ENCODE measurements around the gene OR4Q2. TPM values are rescaled to one million over a fixed set of nuclear protein-coding genes. Genes with fewer than 3 reads are reported as not detected.

The OR4Q2 gene
- total RNA-seq, 3 donors from 2014 or later (not counting 1 experiment from before 2014, with no cell fraction given): not detected

- WGBS (ENCODE audit: insufficient coverage): 61% methylated on average over 2 of the region's 2 CpGs
- intact Hi-C loops (cut with micrococcal nuclease): no loop called here
- no peak overlapping the region for H3K27ac Mint-ChIP-seq
Measured at GRCh38 chr14:19993438-19993837, 8.5 kb upstream of the OR4Q2 start.

GRCh38 chr14:20002319-20002718 is 356 bp downstream of the OR4Q2 start:
- no peaks in the 10 kb centered on the region for H3K27me3 ChIP-seq (ENCODE audit: control insufficient read depth, insufficient read depth, low read length)
- intact Hi-C loops (cut with micrococcal nuclease): no loop called here
- no peaks in the 10 kb centered on the region for H3K36me3 ChIP-seq (ENCODE audit: control insufficient read depth, insufficient read depth, low read length)
- no peak for DNase-seq
- no peaks in the 10 kb centered on the region for H3K4me1 ChIP-seq (ENCODE audit: control insufficient read depth, insufficient read depth, low read length)
- no peak overlapping the region for H3K27ac Mint-ChIP-seq
- H3K9me3 Mint-ChIP-seq: peaks cover 2 to 3% of the 10 kb centered on the region in 2 donors
- no peak overlapping the region for H3K27ac ChIP-seq (ENCODE audit: low read length)
- no peaks in the 10 kb centered on the region for H3K4me1 Mint-ChIP-seq
- 82% methylated on average over 6 of the region's 7 CpGs for WGBS (ENCODE audit: insufficient coverage)
- no peaks in the 10 kb centered on the region for H3K36me3 Mint-ChIP-seq
- no peaks in the 10 kb centered on the region for H3K9me3 ChIP-seq (ENCODE audit: control insufficient read depth, insufficient read depth, low read length)
- ATAC-seq: no peak
- H3K27me3 Mint-ChIP-seq (ENCODE audit: low read depth in 2 of 2): no peaks in the 10 kb centered on the region
- H3K4me3 ChIP-seq (ENCODE audit: low read length): no peak overlapping the region
- no peak for TF ChIP-seq CTCF (IDR thresholded peaks at IDR 0.05)
- no peak overlapping the region for H3K4me3 Mint-ChIP-seq

More at GRCh38 chr14:19993438-19993837, 8.5 kb upstream of the OR4Q2 start:
- no peak overlapping the region for H3K4me3 ChIP-seq (ENCODE audit: low read length)
- DNase-seq (no peak), ATAC-seq (no peak)
- Mint-ChIP-seq H3K4me1 (no peaks in the 10 kb centered on the region), H3K9me3 (peaks cover 6 to 8% of the 10 kb centered on the region in 2 donors), H3K27me3 (ENCODE audit: low read depth in 2 of 2) (peaks cover 0 to 3% of the 10 kb centered on the region in 2 donors), H3K36me3 (no peaks in the 10 kb centered on the region), H3K4me3 (no peak overlapping the region)
- peaks cover 3% of the 10 kb centered on the region for H3K9me3 ChIP-seq (ENCODE audit: control insufficient read depth, insufficient read depth, low read length)
- H3K27me3 ChIP-seq (ENCODE audit: control insufficient read depth, insufficient read depth, low read length): no peaks in the 10 kb centered on the region
- no peak overlapping the region for H3K27ac ChIP-seq (ENCODE audit: low read length)
- H3K36me3 ChIP-seq (ENCODE audit: control insufficient read depth, insufficient read depth, low read length): no peaks in the 10 kb centered on the region
- no peaks in the 10 kb centered on the region for H3K4me1 ChIP-seq (ENCODE audit: control insufficient read depth, insufficient read depth, low read length)
- TF ChIP-seq CTCF (IDR thresholded peaks at IDR 0.05): no peak

GRCh38 chr14:20008156-20008555 is 6.2 kb downstream of the OR4Q2 start:
- intact Hi-C loops (cut with micrococcal nuclease): no loop called here
- Mint-ChIP-seq H3K9me3 (peaks cover 6% of the 10 kb centered on the region in 2 donors), H3K4me3 (no peak overlapping the region)

More at GRCh38 chr14:20008156-20008555, 6.2 kb downstream of the OR4Q2 start:
- Histone ChIP-seq H3K4me1 (ENCODE audit: control insufficient read depth, insufficient read depth, low read length) (no peaks in the 10 kb centered on the region), H3K27me3 (ENCODE audit: control insufficient read depth, insufficient read depth, low read length) (no peaks in the 10 kb centered on the region), H3K27ac (ENCODE audit: low read length) (no peak overlapping the region), H3K36me3 (ENCODE audit: control insufficient read depth, insufficient read depth, low read length) (no peaks in the 10 kb centered on the region), H3K9me3 (ENCODE audit: control insufficient read depth, insufficient read depth, low read length) (no peaks in the 10 kb centered on the region), H3K4me3 (ENCODE audit: low read length) (no peak overlapping the region)
- DNase-seq (no peak), ATAC-seq (no peak)
- no peaks in the 10 kb centered on the region for H3K36me3 Mint-ChIP-seq
- no peak overlapping the region for H3K27ac Mint-ChIP-seq
- H3K27me3 Mint-ChIP-seq (ENCODE audit: low read depth in 2 of 2): no peaks in the 10 kb centered on the region
- TF ChIP-seq CTCF (IDR thresholded peaks at IDR 0.05): no peak
- H3K4me1 Mint-ChIP-seq: no peaks in the 10 kb centered on the region

Data from natural killer cell (primary cell).